GM12878 (cell line): Measurements from ENCODE around the gene SMOC2. TPM values are rescaled to one million over a fixed set of nuclear protein-coding genes. Genes with fewer than 3 reads are reported as not detected.

Experiments used
- ATAC-seq: fragments of 200-7000 bp; cut with Tn5 transposase; 3 replicates; pipeline ENCODE4 v1.9.1; 2020; ENCODE audit warnings: mild to moderate bottlenecking, moderate library complexity
- BruUV-seq: library from RNA; stranded (reverse); fragments of 400-500 nt; replicated peaks from 2 replicates; lab custom pipeline; 2021; lab: Mats Ljungman, UMichigan
- CTCF ChIA-PET: fragments of 300-600 bp; sonication (Branson Sonifier 250); formaldehyde crosslinking; extraction: SDS; loops from one replicate; lab custom pipeline; 2021; ENCODE audit warnings: inconsistent platforms; lab: Yijun Ruan, JAX
- POLR2A ChIA-PET: fragments of 350-600 bp; formaldehyde crosslinking; extraction: SDS; loops from one replicate; lab custom pipeline; 2021; ENCODE audit warnings: inconsistent platforms; lab: Charles Lee
- RAD21 ChIA-PET: fragments of 300-600 bp; sonication (Branson Sonifier 250); formaldehyde crosslinking; loops from one replicate; lab custom pipeline; 2023; ENCODE audit warnings: antibody characterized with exemption; ENCODE audit not compliant: unreplicated experiment; lab: Charles Lee
- SMC1A ChIA-PET: fragments of 300-600 bp; sonication (Branson Sonifier 250); formaldehyde crosslinking; loops from one replicate; lab custom pipeline; 2023; ENCODE audit not compliant: unreplicated experiment, uncharacterized antibody; lab: Charles Lee
- DNase-seq: peaks from one replicate; pipeline ENCODE4 v3.0.0-alpha.2; 2011; ENCODE audit warnings: low read depth, low spot score
- FAIRE-seq: peaks from 3 replicates; lab custom pipeline; 2011; peaks lifted over from hg19 to GRCh38; lab: Jason Lieb, UNC
- H2AFZ ChIP-seq: 2 replicates; pipeline ENCODE4 v1.6.0; 2011; ENCODE audit warnings: low read depth, low read length, control low read depth; ENCODE audit not compliant: control insufficient read depth
- H3K27ac ChIP-seq: 2 replicates; pipeline ENCODE4 v1.5.1; 2011; ENCODE audit warnings: control low read depth; ENCODE audit not compliant: control insufficient read depth, insufficient read depth
- H3K27me3 ChIP-seq, 2 experiments: replicated peaks in 1 of 2; 2 replicates each; pipeline versions ENCODE4 v1.6.0 to v1.6.1; 2011; ENCODE audit warnings: low read length in 1 of 2; ENCODE audit not compliant: control insufficient read depth in 2 of 2, insufficient read depth in 2 of 2
- H3K36me3 ChIP-seq, 2 experiments: 2 replicates each; pipeline ENCODE4 v1.5.1; 2011; ENCODE audit warnings: low read length in 1 of 2; ENCODE audit not compliant: control insufficient read depth in 2 of 2, insufficient read depth in 2 of 2
- H3K4me1 ChIP-seq: 2 replicates; pipeline ENCODE4 v1.6.1; 2011; ENCODE audit warnings: mild to moderate bottlenecking, low read length, moderate library complexity, mixed read lengths; ENCODE audit not compliant: control insufficient read depth, insufficient read depth
- H3K4me2 ChIP-seq: 2 replicates; pipeline ENCODE4 v1.6.0; 2011; ENCODE audit warnings: control low read depth; ENCODE audit not compliant: control insufficient read depth, insufficient read depth
- H3K4me3 ChIP-seq: fragments of 200-600 bp; sonication (generic); 2 replicates; pipeline ENCODE4 v1.5.1; 2016
- H3K79me2 ChIP-seq: 2 replicates; pipeline ENCODE4 v1.6.0; 2011; ENCODE audit warnings: low read length; ENCODE audit not compliant: control insufficient read depth, insufficient read depth
- H3K9ac ChIP-seq: 2 replicates; pipeline ENCODE4 v1.8.0; 2011; ENCODE audit warnings: low read length, control low read depth, mixed read lengths; ENCODE audit not compliant: control insufficient read depth, insufficient read depth
- H3K9me3 ChIP-seq: replicated peaks from 3 replicates; pipeline ENCODE4 v1.5.1; 2011; ENCODE audit warnings: mild to moderate bottlenecking, low read length; ENCODE audit not compliant: control insufficient read depth, insufficient read depth
- H4K20me1 ChIP-seq: 2 replicates; pipeline ENCODE4 v1.6.0; 2011; ENCODE audit not compliant: control insufficient read depth, insufficient read depth
- JUND ChIP-seq: IDR thresholded peaks from 2 replicates; pipeline ENCODE4 v1.6.1; 2012; ENCODE audit warnings: low read depth, mild to moderate bottlenecking, low read length, improper control_type of control experiment, moderate library complexity
- KLF5 ChIP-seq: fragments of 450-650 bp; IDR thresholded peaks from 2 replicates; pipeline ENCODE4 v1.6.1; 2014; ENCODE audit warnings: mild to moderate bottlenecking; ENCODE audit not compliant: partially characterized antibody
- NRF1 ChIP-seq: conservative IDR thresholded peaks from 2 replicates; pipeline ENCODE4 v1.6.1; 2011; ENCODE audit warnings: mild to moderate bottlenecking, low read depth, low read length, improper control_type of control experiment
- STAT3 ChIP-seq: IDR thresholded peaks from 2 replicates; pipeline ENCODE4 v1.6.1; 2011; ENCODE audit warnings: low read depth, low read length, improper control_type of control experiment
- TCF7 ChIP-seq: IDR thresholded peaks from 2 replicates; pipeline ENCODE4 v1.6.1; 2014; ENCODE audit warnings: antibody characterized with exemption, borderline replicate concordance
- YBX1 ChIP-seq: fragments of 450-650 bp; IDR thresholded peaks from 2 replicates; pipeline ENCODE4 v1.6.1; 2016; ENCODE audit warnings: antibody characterized with exemption
- WGBS: methylation state at CpG from one replicate; pipeline ENCODE4 v1.1.6; 2016; ENCODE audit warnings: low lambda C conversion rate; ENCODE audit not compliant: insufficient replicate concordance, insufficient coverage; ENCODE audit errors: missing lambda C conversion rate; 5-methylcytosine and 5-hydroxymethylcytosine counted together
- in situ Hi-C: fragments of 300-500 bp; cut with MboI; formaldehyde crosslinking; loops from 9 replicates; pipeline ENCODE4 v1.14.3; 2018; ENCODE audit warnings: mixed read lengths
- intact Hi-C: fragments of 100-400 bp; cut with micrococcal nuclease; formaldehyde crosslinking; loops from one replicate; pipeline ENCODE4 v1.14.2; 2022; ENCODE audit not compliant: unreplicated experiment
- polyA plus RNA-seq, 11 experiments: library from polyadenylated mRNA; depleted of rRNA in 4 of 11; unstranded in 6 of 11; stranded (reverse) in 5 of 11; fragments of >200 nt; fragmentation: Nextera tagmentation in 4 of 11; fragmentation: Illumina TruSeq in 1 of 11; extraction: Ambion mirVana in 4 of 11; extraction: Trizol in 1 of 11; gene quantifications; 1 replicate in 1 of 11; 2 replicates in 10 of 11; pipeline versions ENCODE4 v1.2.1 to v1.2.3, GENCODE V29; 2011 to 2016; ENCODE audit warnings: inconsistent platforms in 2 of 11, missing spikeins in 2 of 11, low read depth in 1 of 11
- total RNA-seq, 4 experiments: library from RNA; depleted of rRNA in 3 of 4; stranded (reverse); fragments of >200 nt in 3 of 4; fragmentation: Illumina TruSeq in 1 of 4; extraction: Trizol in 1 of 4; gene quantifications; 2 replicates each; pipeline versions ENCODE4 v1.2.1 to v1.2.3, GENCODE V29; 2013 to 2021

SMOC2 gene
- total and polyA plus RNA-seq, 10 of the 15 experiments (the other 5 are each of a cell fraction or from before 2014, with no cell fraction given), result 0.10 to 0.12 TPM; not detected in 8

- FAIRE-seq (no peak), ATAC-seq (no peak), DNase-seq (no peak)
- H3K27me3 ChIP-seq, result no peaks in the 10 kb centered on the region
- ChIA-PET POLR2A (no interaction called here), RAD21 (no interaction called here), CTCF (no interaction called here), SMC1A (no interaction called here)
- H3K4me3 ChIP-seq, result no peak overlapping the region
- no peaks in the 10 kb centered on the region for H3K4me1 ChIP-seq
- 1% methylated on average over 4 of the region's 4 CpGs for WGBS
- TF ChIP-seq STAT3, result no peak
- BruUV-seq, result no TSS peak
- no peaks in the 10 kb centered on the region for H3K9me3 ChIP-seq
- no peak overlapping the region for H3K4me2 ChIP-seq
- intact Hi-C loops, result no loop called here
- H4K20me1 ChIP-seq, result no peaks in the 10 kb centered on the region
- H2AFZ ChIP-seq, result no peak overlapping the region
- no peak overlapping the region for H3K9ac ChIP-seq
- H3K36me3 ChIP-seq, result no peaks in the 10 kb centered on the region
- H3K27ac ChIP-seq, result no peak overlapping the region
- in situ Hi-C loops, result no loop called here
- no peaks in the 10 kb centered on the region for H3K79me2 ChIP-seq
Observed at GRCh38 chr6:168447282-168447681, 6.3 kb downstream of the SMOC2 start.

- Histone ChIP-seq H3K9ac (no peak overlapping the region), H3K4me3 (no peak overlapping the region), H2AFZ (no peak overlapping the region), H3K9me3 (no peaks in the 10 kb centered on the region), H3K27me3 (no peaks in the 10 kb centered on the region), H3K4me1 (no peaks in the 10 kb centered on the region), H3K27ac (no peak overlapping the region), H3K79me2 (no peaks in the 10 kb centered on the region), H3K36me3 (no peaks in the 10 kb centered on the region), H4K20me1 (no peaks in the 10 kb centered on the region)
- FAIRE-seq (no peak), ATAC-seq (no peak)
- BruUV-seq, result no TSS peak
- POLR2A ChIA-PET, result no interaction called here
- intact Hi-C loops (no loop called here), in situ Hi-C loops (no loop called here)
- 23% methylated on average over 3 of the region's 3 CpGs for WGBS
- RAD21 ChIA-PET, result no interaction called here
- CTCF ChIA-PET, result no interaction called here
- SMC1A ChIA-PET, result no interaction called here
- TF ChIP-seq NRF1, result no peak
- no peak for TF ChIP-seq YBX1
- TF ChIP-seq JUND, result no peak
- TF ChIP-seq KLF5, result no peak
- TF ChIP-seq TCF7, result no peak
- TF ChIP-seq, all 136 proteins: peak for 0
- H3K4me2 ChIP-seq, result no peak overlapping the region
- no peak for DNase-seq
Observed at GRCh38 chr6:168447700-168448099, 6.7 kb downstream of the SMOC2 start.
